ENCODE results near the gene TAF1L. TPM values are rescaled to one million over a fixed set of nuclear protein-coding genes. Genes with fewer than 3 reads are reported as not detected.
A peak's percentile ranks its signal among the peaks of the same experiment; 100 is the strongest.

TAF1L gene
- total RNA-seq, 1 donor, result under 0.01 TPM

DNA sequence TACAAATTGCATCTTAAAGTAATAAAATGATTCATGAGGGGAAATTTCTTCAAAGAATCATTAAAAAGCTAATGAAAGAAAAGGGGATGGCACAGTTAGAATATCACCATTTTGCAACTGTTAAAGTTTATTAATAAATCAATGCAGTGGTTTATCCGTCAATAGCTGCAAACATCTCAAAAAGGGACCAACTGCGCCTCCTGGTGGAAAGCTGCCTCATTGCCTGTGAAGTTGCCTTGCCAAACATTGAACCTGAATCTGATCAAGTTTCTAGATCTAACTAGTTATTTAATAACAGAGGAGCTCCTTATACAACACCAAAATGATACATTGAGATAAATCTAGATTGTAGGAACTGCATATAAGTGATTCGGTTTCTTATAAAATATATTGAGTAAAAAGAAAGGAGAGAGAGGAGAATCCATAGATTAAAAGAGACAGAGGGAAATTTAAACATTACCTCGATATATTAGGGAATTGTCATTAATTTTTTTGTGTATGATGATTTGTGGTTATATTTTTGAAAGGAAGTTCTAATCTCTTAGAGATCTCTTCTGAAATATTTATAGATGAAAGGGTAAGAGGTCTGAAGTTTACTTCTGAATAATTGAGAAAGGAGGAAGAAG is 55.6 kb downstream of the TAF1L start:
- TF ChIP-seq, protein P1, sequence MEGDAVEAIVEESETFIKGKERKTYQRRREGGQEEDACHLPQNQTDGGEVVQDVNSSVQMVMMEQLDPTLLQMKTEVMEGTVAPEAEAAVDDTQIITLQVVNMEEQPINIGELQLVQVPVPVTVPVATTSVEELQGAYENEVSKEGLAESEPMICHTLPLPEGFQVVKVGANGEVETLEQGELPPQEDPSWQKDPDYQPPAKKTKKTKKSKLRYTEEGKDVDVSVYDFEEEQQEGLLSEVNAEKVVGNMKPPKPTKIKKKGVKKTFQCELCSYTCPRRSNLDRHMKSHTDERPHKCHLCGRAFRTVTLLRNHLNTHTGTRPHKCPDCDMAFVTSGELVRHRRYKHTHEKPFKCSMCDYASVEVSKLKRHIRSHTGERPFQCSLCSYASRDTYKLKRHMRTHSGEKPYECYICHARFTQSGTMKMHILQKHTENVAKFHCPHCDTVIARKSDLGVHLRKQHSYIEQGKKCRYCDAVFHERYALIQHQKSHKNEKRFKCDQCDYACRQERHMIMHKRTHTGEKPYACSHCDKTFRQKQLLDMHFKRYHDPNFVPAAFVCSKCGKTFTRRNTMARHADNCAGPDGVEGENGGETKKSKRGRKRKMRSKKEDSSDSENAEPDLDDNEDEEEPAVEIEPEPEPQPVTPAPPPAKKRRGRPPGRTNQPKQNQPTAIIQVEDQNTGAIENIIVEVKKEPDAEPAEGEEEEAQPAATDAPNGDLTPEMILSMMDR (IDR thresholded peaks at IDR 0.05; ENCODE audit: insufficient read depth, low read depth, low read length), result peak; percentile 94
- H3K4me3 ChIP-seq (ENCODE audit: low read depth, low read length), result no peak overlapping the region
- peak; percentile 63 for DNase-seq (ENCODE audit: low read depth)

Other genes with a start within 250 kb of the TAF1L start
- 8.7 and 22.0 TPM in 2 replicates for gene RIGI, start 109.5 kb downstream of the TAF1L start, total RNA-seq
- gene SMIM27, start 83.3 kb downstream of the TAF1L start, total RNA-seq, result 1.7 and 2.6 TPM in 2 replicates
- 25.1 and 44.5 TPM in 2 replicates for gene TOPORS, start 83.1 kb downstream of the TAF1L start, total RNA-seq
- gene NDUFB6, start 62.5 kb downstream of the TAF1L start, total RNA-seq, result 35.8 and 43.6 TPM in 2 replicates
- gene TMEM215, start 147.9 kb upstream of the TAF1L start, total RNA-seq, result not detected in 2 replicates